Cerebellar cortex (tissue), 1 donor: Measurements from ENCODE around the gene CYP8B1.
A peak's percentile ranks its signal among the peaks of the same experiment; 100 is the strongest.
"Not testable (repeated sequence)": the region's sequence is repeated elsewhere in the genome, so short reads cannot be mapped to it uniquely, and the experiment has no call there.

Experiments used
- DNase-seq: peaks from one replicate; pipeline ENCODE4 v3.0.0-alpha.2; 2015; ENCODE audit warnings: low spot score

Gene CYP8B1

DNA sequence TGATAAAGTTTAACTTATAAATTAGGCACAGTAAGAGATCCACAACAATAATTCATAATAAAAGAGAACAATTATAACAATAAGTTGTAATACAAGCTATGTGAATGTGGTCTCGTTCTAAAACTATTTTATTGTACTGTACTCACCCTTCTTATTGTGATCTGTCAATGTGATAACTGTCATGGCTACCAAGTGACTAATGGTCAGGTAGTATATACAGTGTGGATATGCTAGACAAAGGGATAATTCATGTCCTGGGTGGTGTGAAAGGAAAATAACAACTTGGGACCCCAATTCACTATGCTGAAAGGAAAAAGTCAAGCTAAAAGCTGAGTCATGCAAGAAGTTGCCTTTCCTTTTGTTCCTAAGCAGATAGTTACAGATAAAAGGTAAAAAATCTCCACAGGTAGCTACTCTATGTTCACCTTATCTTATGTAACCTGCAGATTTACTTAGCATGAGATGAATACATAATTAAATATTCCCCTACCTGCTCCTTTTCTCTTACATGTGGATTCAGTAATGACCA, 10.7 kb upstream of the CYP8B1 start:
- no peak for DNase-seq

DNA sequence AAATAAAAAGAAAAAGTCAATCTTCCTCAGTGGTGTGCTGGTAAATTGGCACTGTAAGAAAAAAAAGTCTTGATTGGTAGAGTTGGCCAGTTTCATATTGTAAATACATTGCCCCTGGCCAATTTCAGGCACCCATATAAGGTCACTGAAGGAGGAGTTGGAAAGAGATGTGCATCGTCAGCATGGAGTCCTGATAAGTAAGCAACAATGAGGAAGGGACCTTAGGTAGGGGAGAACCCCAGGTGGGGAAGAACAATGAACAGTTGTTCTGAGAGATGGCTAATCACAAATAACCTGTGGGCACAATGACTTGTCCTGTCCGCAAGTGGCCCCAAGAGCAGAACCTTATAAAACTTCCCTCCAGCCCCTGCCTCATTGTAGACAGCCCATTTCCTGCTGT, 8.6 kb upstream of the CYP8B1 start:
- DNase-seq = no peak

DNA sequence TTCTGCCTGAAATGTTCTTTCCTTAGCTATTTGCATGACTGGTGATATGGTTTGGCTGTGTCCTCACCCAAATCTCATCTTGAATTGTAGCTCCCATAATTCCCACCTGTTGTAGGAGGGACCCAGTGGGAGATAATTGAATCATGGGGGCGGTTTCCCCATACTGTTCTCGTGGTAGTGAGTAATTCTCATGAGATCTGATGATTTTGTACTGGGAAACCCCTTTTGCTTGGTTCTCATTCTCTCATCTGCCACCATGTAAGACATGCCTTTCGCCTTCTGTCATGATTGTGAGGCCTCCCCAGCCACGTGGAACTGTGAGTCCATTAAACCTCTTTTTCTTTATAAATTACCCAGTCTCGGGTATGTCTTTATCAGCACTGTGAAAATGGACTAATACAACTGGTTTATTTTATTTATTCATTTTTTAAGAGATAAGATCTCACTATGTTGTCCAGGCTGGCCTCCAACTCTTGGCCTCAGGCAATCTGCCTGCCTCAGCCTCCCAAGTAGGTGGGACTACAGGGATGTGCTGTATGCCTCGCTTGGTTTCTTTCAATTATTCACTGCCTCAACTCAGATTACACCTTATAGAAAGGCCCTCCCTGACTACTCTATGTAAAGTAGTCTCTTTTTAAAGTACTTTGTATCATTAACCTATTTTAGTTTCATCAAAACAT, 7.7 kb upstream of the CYP8B1 start:
- DNase-seq = not testable (repeated sequence)

DNA sequence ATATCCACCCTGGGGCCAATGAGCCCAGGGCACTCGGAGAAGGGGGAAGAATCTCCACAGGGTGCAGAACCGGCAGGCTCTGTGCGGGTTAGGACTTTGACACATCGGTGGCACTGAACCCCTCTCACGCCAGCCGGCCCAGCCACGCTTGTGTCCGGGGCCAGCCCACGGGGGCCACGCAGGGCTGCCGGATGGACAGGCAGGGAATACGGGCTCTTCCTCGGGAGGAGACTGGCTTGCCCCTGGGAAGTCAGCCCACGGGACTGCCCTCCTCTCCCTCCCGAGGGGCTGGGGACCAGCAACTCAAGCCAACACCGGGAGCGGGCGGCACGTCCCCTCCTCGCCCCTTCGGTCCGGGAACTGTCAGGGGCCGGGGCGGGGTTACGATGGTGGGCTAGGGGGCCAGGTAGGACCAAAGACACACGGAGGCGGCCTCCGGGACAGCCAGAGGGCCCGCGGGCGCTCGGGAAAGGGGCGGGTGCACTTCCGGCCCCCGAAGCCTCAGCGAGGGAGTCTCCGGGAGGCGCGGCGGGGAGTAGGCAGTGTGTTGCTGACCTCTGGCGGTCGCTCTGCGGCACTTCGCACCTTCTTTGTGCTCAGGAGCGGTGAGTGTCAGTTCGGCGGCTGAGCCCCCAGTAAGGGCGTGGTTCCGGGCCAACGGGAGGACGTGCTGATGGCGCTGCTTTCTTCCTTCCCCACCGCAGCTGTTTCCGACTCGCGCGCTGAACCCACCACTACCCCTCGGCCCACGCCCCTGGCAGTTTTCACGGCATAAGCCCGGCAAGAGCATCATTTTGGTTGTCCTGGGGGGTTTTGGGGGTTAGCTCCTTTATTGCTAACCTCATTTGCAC, 5.1 kb upstream of the CYP8B1 start:
- DNase-seq = peak; percentile 72

DNA sequence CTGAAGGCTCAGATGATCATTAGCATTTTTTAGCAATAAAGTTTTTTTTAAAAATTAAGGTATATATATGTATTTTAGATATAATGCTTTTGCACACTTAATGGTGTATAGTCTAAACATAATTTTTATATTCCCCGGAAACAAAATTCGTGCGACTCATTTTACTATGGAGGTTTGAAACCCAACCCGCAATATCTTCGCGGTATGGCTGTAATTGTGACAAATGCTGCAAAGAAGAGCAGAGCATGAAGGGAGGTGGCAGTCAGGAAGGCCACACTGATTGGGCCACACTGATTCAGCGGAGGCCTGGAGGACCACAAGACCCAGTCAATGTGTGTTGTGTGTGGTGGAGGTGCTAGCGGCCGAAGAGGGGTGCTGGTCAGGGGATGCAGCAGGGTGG, 4.5 kb upstream of the CYP8B1 start:
- DNase-seq = peak; percentile 2

DNA sequence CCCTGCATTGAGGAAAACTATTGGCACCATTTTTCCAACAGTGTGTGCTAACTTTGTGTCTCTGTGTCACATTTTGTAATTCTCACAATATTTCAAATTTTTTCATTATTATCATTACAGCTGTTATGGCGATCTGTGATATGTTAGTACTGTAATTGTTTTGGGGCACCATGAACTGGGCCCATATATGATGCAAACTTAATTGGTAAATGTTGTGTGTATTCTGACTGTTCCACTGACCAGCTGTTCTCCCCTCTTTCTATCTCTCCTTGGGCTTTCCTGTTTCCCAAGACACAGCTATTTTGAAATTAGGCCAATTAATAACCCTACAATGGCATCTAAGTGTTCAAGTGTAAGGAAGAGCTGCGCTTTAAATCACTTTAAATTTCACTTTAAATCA, 2.2 kb upstream of the CYP8B1 start:
- no peak for DNase-seq

DNA sequence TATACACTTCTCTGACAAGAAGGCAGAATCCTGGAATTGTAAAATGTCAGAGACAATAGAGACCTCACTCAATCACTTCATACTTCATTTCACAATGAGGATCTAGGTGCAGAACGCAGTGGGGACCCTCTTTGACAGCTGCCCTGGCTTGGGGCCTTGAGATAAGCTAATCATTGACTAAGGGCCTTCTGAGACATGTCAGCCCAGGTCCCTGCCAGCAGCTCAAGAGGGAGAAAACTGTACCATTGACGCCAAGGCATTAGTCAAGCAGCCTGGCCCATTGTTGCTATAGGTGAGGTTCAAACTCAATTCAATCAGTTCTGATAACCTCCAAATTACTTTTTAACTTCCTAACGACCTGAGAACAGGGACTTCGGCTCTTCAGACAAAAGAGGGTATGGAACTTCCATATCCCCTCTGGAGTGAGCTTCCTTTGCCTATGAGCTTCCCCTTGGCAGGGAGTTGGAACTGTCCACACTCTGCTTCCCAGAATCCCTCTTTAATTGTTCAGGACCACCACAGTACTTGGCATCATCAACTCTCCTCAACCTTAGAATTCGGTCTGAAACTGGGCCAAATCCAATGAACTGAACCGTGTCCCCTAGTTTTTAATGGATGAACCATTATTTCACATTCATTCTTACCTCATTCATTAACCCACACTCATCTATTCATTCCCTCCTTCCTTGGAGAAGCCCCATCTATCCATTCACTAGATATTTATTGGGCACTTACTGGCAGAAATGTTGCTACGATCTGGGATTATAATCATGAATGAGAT, 1.5 kb upstream of the CYP8B1 start:
- no peak for DNase-seq

DNA sequence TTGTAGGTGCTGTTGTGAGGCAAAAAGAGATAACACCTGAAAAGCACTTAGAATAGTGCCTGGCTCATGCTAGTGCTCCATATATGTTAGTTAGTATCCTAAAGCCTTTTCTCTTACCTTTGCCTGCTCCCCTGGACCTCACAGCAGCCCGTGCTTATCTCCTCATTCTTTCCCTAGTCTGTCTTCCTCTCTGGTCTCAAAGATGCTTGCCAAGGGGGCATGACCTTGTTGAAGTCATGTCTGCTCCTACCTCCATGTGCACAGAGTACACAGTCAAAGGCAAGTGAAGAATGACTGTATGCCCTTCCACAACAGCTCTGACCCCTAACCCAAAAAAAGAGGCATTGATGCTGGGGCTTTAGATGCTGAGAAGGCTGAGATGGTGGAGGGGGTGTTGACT, 722 bp upstream of the CYP8B1 start:
- DNase-seq = no peak

DNA sequence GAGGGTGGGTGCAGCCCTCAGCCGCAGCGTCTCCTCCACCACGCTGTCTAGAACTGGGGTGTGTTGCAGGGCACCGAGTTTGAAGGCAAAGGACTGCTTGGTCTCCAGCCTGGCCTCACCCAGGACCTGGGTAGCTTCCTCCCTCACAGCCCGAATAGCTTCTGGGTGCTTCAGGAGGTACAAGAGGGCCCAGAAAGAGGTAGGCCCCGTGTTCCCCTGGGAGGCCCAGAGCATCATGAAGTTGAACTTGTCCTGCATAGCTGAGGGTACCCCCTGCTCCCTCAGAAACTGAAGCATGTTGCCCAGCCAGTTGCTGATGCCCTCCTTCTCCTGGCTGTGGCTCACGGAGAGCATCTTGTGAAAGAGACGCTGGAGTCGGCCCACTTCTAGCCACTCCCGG, 930 bp downstream of the CYP8B1 start:
- DNase-seq = no peak

DNA sequence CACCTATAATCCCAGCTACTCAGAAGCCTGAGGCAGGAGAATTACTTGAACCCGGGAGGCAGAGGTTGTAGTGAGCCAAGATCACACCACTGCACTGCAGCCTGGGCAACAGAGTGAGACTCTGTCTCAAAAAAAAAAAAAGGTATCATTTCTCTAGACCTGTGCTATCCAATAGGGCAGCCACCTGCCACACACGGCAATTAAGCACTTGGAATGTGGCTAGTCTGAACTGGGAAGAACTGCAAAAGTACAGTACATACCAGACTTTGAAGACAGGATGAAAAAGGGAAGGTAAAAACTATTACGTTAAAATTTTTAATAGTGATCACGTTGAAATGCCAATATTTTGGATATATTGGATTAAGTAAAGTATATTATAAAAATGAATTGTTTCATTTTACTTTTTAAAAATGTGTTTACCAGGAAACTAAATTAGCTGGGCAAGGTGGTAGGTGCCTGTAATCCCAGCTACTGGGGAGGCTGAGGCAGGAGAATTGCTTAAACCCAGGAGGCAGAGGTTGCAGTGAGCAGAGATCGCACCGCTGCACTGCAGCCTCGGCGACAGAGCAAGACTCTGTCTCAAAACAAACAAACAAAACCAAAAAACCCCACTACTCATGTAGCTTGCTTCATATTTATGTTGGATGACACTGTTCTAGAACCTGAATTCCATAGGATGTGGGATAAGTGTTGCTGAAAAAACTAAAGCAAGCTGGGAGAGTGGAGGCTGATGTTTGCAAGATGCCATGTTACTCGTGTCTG, 2.3 kb downstream of the CYP8B1 start:
- no peak for DNase-seq

DNA sequence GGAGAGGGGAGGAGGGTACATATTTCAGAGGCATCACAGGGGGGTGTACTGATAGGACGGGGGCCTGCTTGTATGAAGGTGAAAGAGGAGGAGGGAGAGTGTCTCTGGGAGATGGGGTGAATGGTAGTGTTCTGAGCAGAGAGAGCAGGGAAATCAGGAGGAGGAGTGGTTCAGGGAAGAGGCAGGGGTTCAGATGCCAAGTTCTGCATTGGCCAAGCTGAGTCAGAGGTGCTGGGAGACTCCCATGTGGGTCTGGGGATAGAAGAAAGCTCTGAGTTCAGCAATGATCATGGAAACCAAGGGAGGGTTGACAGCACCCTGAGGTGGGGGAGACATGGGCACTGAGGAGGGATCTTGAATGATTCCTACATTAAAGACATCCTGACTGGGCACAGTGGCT, 3.0 kb downstream of the CYP8B1 start:
- no peak for DNase-seq

DNA sequence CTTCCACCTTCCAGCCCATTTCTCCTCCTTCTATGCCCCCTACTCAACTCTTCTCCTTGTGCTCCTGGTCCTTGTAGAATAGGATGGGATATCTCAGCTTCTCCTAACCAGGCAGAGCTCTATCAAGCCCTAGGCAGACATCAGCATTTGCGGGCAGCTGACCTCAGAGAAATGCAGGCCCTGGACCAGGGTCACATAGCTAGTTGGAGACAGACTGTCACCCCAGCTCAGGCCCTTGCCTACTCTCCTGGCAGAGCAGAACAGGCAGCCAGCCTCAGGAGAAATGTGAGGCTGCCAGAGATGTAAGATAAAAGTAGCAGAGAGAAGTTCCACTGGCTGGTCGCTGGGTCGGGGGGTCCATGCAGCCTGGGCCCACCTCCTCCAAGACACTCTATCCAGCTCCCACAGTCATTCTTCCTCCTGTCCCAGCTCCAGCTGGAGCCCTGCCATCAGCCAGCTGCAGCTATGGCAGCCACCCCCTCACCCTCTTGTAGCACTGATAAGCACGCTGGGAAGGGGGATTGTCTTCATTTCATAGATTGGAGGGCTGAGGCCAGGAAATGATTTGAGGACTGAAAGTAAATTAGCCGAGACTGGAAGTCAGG, 4.0 kb downstream of the CYP8B1 start:
- no peak for DNase-seq

DNA sequence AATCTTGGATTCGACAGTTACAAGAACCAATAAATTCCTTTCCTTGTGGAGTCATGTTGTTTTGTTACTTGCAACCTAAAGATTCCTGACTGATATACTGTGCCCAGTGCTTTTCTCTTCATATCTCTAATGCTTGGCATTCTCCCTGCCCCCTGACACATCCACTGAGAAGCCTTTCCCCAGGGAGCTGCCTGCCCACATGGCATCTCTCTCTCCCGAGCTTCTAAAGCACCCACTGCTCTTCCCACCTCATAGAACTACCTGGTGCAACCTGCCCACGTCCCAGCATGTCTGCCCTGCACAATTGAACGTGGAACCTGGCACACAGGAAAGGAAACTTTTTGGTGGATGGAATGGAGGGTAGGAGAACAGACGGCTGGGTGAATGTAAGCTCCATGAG, 6.8 kb downstream of the CYP8B1 start:
- no peak for DNase-seq

DNA sequence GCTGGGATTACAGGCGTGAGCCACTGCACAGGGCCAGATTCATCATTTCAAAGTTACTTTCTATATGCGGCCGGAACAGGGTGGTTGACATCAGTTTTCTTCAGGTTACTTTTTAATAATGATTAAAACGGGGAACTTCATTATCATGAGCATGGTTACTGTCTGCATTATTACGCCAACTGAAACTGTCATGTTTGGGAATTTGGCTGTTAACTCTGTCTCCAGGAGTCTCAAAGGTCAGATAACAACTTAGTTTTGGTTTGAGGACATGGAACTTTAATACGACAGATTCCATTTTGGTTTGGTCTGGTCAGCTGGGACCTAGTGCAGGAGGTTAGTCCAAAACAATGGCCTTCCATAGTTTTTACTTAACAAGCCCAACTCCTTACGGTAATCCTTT, 8.5 kb downstream of the CYP8B1 start:
- DNase-seq = no peak

DNA sequence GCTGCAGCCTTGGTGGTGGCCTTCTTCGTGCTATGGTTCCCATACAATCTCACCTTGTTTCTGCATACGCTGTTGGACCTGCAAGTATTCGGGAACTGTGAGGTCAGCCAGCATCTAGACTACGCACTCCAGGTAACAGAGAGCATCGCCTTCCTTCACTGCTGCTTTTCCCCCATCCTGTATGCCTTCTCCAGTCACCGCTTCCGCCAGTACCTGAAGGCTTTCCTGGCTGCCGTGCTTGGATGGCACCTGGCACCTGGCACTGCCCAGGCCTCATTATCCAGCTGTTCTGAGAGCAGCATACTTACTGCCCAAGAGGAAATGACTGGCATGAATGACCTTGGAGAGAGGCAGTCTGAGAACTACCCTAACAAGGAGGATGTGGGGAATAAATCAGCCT, 10.4 kb downstream of the CYP8B1 start:
- DNase-seq = no peak

DNA sequence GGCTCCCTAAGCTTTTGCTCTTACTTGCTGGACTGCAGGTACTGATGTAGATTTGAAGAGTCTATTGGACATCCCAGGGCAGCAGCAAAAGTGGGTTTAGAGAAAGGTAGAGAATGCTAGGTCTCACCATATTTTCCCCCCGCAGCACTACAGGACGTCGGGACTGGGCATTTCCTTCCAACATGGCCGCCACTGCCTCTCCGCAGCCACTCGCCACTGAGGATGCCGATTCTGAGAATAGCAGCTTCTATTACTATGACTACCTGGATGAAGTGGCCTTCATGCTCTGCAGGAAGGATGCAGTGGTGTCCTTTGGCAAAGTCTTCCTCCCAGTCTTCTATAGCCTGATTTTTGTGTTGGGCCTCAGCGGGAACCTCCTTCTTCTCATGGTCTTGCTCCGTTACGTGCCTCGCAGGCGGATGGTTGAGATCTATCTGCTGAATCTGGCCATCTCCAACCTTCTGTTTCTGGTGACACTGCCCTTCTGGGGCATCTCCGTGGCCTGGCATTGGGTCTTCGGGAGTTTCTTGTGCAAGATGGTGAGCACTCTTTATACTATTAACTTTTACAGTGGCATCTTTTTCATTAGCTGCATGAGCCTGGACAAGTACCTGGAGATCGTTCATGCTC, 11.2 kb downstream of the CYP8B1 start:
- DNase-seq = no peak

DNA sequence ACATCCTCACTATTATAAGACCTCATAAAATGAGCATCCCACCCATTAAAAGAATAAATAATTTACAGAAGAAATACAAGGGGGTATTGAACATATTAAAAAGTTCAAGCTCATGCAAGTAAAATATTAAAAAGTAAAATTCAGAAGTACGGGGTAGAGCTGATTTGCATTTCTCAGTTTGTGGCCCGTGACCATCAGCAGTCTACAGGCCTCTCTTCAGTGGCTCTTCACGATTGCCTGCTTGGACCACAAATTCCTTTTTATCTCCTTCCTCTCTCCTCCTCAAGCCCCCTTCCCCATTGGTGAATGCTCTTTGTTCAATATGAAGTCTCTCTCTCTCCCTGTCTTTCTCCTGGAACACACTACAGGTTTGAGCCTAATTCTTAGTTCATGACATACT, 19.1 kb downstream of the CYP8B1 start:
- no peak for DNase-seq

DNA sequence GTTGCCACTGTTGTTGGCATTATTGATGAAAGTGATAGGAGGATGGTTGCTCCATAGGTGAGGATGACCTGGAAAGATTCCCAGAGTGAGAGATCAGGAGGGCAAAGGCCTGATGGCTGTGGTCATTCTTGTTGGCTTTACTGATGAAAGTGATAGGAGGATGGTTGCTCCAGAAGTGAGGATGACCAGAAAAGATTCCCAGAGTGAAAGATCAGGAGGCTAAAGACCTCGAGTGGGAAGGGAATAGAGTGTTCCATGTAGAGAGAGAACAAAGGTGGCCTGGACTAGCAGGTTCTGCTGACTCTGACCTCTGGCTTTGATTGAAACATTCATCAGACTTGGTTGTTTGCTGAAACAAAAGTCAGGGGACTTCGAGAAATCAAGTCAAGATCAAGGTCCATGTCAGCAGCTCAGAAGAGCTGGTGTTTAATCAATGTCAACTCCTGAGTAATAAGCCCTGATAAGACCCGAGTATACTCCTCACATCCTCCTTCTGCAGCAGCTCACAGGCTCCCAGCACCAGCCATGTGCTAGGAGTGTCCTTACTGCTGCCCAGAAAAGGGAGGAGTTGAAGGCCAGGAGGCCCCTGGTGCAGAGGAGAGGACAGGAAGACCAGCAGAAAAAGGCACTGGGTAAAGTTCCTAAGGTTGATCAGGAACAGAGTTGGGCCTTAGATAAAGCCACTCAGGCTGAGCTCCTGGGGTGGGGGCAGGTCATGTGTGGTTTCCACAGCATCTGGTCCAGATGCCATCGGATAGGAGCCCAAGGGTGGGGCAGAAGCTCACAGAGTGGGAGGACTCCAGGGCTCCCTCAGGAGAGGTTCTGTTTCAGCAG, 19.9 kb downstream of the CYP8B1 start:
- no peak for DNase-seq

DNA sequence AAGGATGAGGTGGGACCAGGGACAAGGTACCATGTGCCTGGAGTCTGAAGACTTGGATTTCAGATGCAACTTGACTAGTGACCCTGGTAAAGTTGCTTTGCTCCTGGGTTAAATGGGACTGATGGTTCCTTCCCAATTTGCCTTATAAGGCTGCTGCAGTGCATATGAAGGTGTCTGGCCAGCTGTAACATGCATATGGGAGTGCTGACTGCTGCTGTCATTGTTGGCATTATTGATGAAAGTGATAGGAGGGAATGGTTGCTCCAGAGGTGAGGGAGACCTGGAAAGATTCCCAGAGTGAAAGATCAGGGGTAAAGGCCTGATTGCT, 20.5 kb downstream of the CYP8B1 start:
- DNase-seq = no peak

DNA sequence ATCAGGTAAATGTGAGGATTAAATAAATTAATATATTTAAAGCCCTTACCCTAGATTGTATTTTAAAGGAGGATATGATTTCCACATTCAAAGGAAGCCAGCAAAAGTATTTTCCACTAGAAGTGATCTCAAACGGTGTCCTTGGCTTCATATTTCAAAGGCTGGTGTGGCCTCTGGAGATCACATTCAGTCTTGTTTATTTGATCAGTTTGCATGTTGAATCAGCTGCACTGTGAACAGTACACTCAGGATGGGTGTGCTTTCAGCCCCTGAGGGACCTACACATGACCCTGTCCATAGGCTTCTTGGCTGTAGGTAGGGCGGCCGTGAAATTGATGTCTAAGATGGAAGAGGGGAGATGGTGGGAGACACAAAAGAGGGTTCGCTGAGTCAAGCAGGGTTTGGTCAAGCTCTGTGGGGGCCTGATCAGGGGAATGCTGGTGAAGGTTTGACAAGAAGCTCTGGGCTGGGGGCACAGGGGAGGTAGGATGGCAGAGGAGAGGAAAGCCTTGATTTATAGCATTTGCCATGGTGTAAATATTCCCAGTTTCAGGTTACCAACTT, 21.9 kb downstream of the CYP8B1 start:
- no peak for DNase-seq
